WTC11 (cell line): ENCODE measurements around the gene ELF3. TPM values are rescaled to one million over a fixed set of nuclear protein-coding genes. Genes with fewer than 3 reads are reported as not detected.
"Not testable (repeated sequence)": the region's sequence is repeated elsewhere in the genome, so short reads cannot be mapped to it uniquely, and the experiment has no call there.

Source experiments
- ATAC-seq: fragments of 200-7000 bp; cut with Tn5 transposase; 2 replicates; pipeline ENCODE4 v1.10.0; 2021; ENCODE audit warnings: mild to moderate bottlenecking, moderate library complexity
- CTCF ChIA-PET: fragments of 300-600 bp; sonication (Branson Sonifier 250); formaldehyde crosslinking; loops from one replicate; lab custom pipeline; 2021; ENCODE audit warnings: antibody characterized with exemption; lab: Charles Lee
- POLR2A ChIA-PET: fragments of 350-600 bp; sonication (Branson Sonifier 250); formaldehyde crosslinking; loops from one replicate; lab custom pipeline; 2021; ENCODE audit warnings: antibody characterized with exemption; lab: Charles Lee
- DNase-seq: peaks from one replicate; pipeline ENCODE4 v3.0.0; 2021; ENCODE audit warnings: low spot score
- H3K27ac Mint-ChIP-seq: 2 replicates; pipeline ENCODE4 v1.8.0; 2021; ENCODE audit warnings: mixed read lengths
- H3K27me3 Mint-ChIP-seq: 2 replicates; pipeline ENCODE4 v1.8.0; 2021; ENCODE audit warnings: low read depth, mild to moderate bottlenecking, moderate library complexity, mixed read lengths
- H3K36me3 Mint-ChIP-seq: 2 replicates; pipeline ENCODE4 v1.8.0; 2021; ENCODE audit warnings: mixed read lengths
- H3K4me1 Mint-ChIP-seq: 2 replicates; pipeline ENCODE4 v1.8.0; 2022; ENCODE audit warnings: mixed read lengths
- H3K4me3 Mint-ChIP-seq: 2 replicates; pipeline ENCODE4 v1.8.0; 2021; ENCODE audit warnings: mild to moderate bottlenecking, moderate library complexity, mixed read lengths
- H3K9me3 Mint-ChIP-seq: 2 replicates; pipeline ENCODE4 v1.8.0; 2021; ENCODE audit warnings: mixed read lengths
- ARID4B ChIP-seq: sonication (generic); formaldehyde crosslinking; IDR thresholded peaks from 2 replicates; pipeline ENCODE4 v1.8.0; 2023; ENCODE audit warnings: missing genetic modification reagents, mild to moderate bottlenecking, borderline replicate concordance
- CDX4 ChIP-seq: fragments of 250-450 bp; sonication (Bioruptor Pico); IDR thresholded peaks from 2 replicates; pipeline ENCODE4 v1.9.0; 2021; ENCODE audit warnings: moderate library complexity, mild to moderate bottlenecking, inconsistent platforms, borderline replicate concordance
- IRF1 ChIP-seq: sonication (generic); formaldehyde crosslinking; IDR thresholded peaks from 2 replicates; pipeline ENCODE4 v1.8.0; 2023; ENCODE audit warnings: missing genetic modification reagents
- JAZF1 ChIP-seq: fragments of 250-450 bp; sonication (Bioruptor Pico); IDR thresholded peaks from 2 replicates; pipeline ENCODE4 v1.9.0; 2021; ENCODE audit warnings: moderate library complexity, mild to moderate bottlenecking, inconsistent platforms
- KAT7 ChIP-seq: sonication (generic); formaldehyde crosslinking; IDR thresholded peaks from 2 replicates; pipeline ENCODE4 v1.8.1; 2023; ENCODE audit warnings: missing genetic modification reagents, mild to moderate bottlenecking, borderline replicate concordance
- PREB ChIP-seq: sonication (generic); formaldehyde crosslinking; IDR thresholded peaks from 2 replicates; pipeline ENCODE4 v1.8.1; 2022; ENCODE audit warnings: mild to moderate bottlenecking, missing genetic modification reagents, moderate library complexity, borderline replicate concordance
- ZMAT4 ChIP-seq: fragments of 250-450 bp; sonication (Bioruptor Pico); IDR thresholded peaks from 2 replicates; pipeline ENCODE4 v1.9.0; 2021; ENCODE audit warnings: mild to moderate bottlenecking
- ZNF423 ChIP-seq: fragments of 250-450 bp; sonication (Bioruptor Pico); IDR thresholded peaks from 2 replicates; pipeline ENCODE4 v2.1.2; 2022; ENCODE audit warnings: mild to moderate bottlenecking, moderate library complexity
- total RNA-seq: library from RNA; stranded (reverse); gene quantifications from 3 replicates; pipeline ENCODE4 v1.2.3, GENCODE V29; 2021
- TF ChIP-seq, protein P1 (sequence below): sonication (generic); formaldehyde crosslinking; IDR thresholded peaks from 2 replicates; pipeline ENCODE4 v1.8.1; 2023; ENCODE audit warnings: mild to moderate bottlenecking, missing genetic modification reagents
- TF ChIP-seq, protein P2 (sequence below): sonication (generic); formaldehyde crosslinking; IDR thresholded peaks from 2 replicates; pipeline ENCODE4 v1.8.1; 2023; ENCODE audit warnings: mild to moderate bottlenecking, missing genetic modification reagents, moderate library complexity
- TF ChIP-seq, protein P3 (sequence below): sonication (generic); formaldehyde crosslinking; IDR thresholded peaks from 2 replicates; pipeline ENCODE4 v1.8.0; 2022; ENCODE audit warnings: missing genetic modification reagents

ELF3 gene
- total RNA-seq, 1 experiment from 2014 or later = 15.0 TPM

DNA sequence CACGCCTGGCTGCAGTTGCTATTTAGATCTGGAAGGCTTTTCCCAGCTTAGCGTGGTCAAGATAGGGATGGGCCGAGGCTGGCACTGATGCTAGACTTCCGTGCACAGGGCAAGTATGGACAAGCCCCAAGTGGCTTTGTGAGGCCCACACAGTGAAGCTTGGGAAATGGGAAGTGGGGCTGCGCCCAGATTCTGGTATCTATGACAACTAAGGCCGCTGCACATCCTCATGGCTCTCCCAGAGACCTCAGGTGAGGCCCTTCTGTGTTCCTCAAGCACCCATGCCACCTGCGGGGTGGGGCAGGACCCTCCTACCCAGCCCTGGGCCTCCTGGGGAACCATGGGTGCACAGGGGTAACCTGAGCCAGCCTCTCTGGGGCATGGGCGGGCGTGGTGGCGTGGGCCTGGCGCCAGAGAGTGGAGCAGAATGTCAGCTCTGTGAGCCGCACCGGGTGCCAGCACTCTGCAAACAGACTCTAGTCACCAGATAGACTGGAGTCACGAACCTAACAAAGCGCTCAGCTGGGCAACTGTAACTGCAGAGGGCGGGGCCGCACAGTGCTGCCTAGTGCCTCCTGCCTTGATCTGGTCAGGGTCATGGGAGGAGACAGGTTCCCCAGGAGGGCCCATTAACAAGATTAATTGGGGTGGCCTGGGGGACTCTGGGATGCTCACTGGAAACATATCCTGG is 46.4 kb downstream of the ELF3 start (continued):
- TF ChIP-seq, protein P1, sequence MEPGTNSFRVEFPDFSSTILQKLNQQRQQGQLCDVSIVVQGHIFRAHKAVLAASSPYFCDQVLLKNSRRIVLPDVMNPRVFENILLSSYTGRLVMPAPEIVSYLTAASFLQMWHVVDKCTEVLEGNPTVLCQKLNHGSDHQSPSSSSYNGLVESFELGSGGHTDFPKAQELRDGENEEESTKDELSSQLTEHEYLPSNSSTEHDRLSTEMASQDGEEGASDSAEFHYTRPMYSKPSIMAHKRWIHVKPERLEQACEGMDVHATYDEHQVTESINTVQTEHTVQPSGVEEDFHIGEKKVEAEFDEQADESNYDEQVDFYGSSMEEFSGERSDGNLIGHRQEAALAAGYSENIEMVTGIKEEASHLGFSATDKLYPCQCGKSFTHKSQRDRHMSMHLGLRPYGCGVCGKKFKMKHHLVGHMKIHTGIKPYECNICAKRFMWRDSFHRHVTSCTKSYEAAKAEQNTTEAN (CRISPR knock-in tag) = no peak
- TF ChIP-seq ZNF423 (CRISPR knock-in tag) (no peak), IRF1 (CRISPR knock-in tag) (no peak), KAT7 (CRISPR knock-in tag) (no peak)
- TF ChIP-seq, protein P2, sequence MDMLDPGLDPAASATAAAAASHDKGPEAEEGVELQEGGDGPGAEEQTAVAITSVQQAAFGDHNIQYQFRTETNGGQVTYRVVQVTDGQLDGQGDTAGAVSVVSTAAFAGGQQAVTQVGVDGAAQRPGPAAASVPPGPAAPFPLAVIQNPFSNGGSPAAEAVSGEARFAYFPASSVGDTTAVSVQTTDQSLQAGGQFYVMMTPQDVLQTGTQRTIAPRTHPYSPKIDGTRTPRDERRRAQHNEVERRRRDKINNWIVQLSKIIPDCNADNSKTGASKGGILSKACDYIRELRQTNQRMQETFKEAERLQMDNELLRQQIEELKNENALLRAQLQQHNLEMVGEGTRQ (CRISPR knock-in tag) = no peak

DNA sequence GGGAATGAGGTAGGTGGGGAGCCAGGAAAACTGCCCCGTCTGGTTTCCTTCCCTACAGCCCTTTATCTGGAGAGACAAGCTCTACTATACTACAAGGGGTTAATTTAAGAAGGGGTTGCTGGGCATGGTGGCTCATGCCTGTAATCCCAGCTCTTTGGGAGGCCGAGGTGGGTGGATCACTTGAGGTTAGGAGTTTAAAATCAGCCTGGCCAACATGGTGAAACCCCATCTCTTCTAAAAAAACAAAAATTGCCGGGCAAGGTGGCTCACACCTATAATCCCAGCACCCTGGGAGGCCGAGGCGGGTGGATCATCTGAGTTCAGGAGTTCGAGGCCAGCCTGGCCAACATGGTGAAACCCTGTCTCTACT is 46.9 kb downstream of the ELF3 start:
- H3K36me3 Mint-ChIP-seq, CTCF ChIA-PET, POLR2A ChIA-PET, H3K27ac Mint-ChIP-seq, ATAC-seq, H3K4me1 Mint-ChIP-seq, H3K9me3 Mint-ChIP-seq, DNase-seq, H3K27me3 Mint-ChIP-seq, H3K4me3 Mint-ChIP-seq: not testable (repeated sequence)

DNA sequence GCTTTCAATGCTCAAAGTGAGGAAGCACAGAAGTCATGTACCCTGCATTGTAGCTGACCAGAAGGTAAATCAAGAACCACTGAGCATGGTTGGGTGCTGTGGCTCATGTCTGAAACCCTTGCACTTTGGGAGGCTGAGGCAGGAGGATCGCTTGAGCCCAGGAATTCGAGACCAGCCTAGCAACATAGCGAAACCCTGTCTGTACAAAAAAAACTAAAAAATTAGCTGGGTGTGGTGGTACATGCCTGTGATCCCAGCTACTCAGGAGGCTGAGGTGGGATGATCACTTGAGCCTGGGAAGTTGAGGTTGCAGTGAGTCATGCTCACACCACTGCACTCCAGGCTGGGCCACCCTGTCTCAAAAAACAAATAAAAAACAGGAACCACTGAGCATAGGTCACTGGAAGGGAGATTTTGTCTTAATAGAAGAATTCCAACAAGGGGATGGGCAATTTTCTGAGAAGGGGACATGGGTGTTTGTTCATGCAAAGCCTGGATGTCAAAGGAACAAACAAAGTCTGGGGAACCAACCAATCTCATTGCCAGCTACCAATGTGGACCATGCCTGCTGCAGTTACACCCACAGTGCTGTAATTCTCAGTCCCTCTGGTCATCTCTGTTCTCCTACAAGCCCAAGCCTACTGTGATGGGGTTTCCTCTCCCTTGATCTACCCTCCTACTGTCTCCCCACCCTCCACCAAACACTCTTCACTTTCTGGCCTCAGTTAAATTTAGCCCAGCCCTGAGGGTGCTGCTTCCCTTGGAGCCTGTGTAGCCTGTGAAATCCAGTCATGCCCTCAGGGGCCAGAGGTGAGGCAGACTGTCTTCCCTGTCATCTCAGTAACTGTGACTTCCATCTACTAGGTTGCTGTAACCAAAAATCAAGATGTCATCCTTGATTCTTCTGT is 47.9 kb downstream of the ELF3 start:
- ATAC-seq = no peak
- DNase-seq = no peak
- TF ChIP-seq CDX4 (CRISPR knock-in tag) (no peak), JAZF1 (CRISPR knock-in tag) (no peak), ARID4B (CRISPR knock-in tag) (no peak)
- ChIA-PET CTCF (no interaction called here), POLR2A (no interaction called here)
- Mint-ChIP-seq H3K4me3 (no peak overlapping the region), H3K9me3 (no peaks in the 10 kb centered on the region), H3K36me3 (no peaks in the 10 kb centered on the region), H3K27me3 (peaks cover 2% of the 10 kb centered on the region; the same call in 1 of the 2 replicates), H3K4me1 (peaks cover 14% of the 10 kb centered on the region), H3K27ac (no peak overlapping the region)

- DNase-seq (no peak), ATAC-seq (no peak)
- Mint-ChIP-seq H3K27me3 (peaks cover 2% of the 10 kb centered on the region; the same call in 1 of the 2 replicates), H3K9me3 (no peaks in the 10 kb centered on the region), H3K36me3 (no peaks in the 10 kb centered on the region), H3K4me3 (no peak overlapping the region), H3K4me1 (peaks cover 15% of the 10 kb centered on the region), H3K27ac (no peak overlapping the region)
- ChIA-PET CTCF (no interaction called here), POLR2A (no interaction called here)
- no peak for TF ChIP-seq ZMAT4 (CRISPR knock-in tag)
- TF ChIP-seq, protein P3, sequence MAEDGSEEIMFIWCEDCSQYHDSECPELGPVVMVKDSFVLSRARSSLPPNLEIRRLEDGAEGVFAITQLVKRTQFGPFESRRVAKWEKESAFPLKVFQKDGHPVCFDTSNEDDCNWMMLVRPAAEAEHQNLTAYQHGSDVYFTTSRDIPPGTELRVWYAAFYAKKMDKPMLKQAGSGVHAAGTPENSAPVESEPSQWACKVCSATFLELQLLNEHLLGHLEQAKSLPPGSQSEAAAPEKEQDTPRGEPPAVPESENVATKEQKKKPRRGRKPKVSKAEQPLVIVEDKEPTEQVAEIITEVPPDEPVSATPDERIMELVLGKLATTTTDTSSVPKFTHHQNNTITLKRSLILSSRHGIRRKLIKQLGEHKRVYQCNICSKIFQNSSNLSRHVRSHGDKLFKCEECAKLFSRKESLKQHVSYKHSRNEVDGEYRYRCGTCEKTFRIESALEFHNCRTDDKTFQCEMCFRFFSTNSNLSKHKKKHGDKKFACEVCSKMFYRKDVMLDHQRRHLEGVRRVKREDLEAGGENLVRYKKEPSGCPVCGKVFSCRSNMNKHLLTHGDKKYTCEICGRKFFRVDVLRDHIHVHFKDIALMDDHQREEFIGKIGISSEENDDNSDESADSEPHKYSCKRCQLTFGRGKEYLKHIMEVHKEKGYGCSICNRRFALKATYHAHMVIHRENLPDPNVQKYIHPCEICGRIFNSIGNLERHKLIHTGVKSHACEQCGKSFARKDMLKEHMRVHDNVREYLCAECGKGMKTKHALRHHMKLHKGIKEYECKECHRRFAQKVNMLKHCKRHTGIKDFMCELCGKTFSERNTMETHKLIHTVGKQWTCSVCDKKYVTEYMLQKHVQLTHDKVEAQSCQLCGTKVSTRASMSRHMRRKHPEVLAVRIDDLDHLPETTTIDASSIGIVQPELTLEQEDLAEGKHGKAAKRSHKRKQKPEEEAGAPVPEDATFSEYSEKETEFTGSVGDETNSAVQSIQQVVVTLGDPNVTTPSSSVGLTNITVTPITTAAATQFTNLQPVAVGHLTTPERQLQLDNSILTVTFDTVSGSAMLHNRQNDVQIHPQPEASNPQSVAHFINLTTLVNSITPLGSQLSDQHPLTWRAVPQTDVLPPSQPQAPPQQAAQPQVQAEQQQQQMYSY (CRISPR knock-in tag) = no peak
- no peak for TF ChIP-seq PREB (CRISPR knock-in tag)
These were observed 50.7 kb downstream of the ELF3 start for GRCh38 chr1:202061055-202061454.
